ENCODE measurements around the gene DAAM1.

DNA sequence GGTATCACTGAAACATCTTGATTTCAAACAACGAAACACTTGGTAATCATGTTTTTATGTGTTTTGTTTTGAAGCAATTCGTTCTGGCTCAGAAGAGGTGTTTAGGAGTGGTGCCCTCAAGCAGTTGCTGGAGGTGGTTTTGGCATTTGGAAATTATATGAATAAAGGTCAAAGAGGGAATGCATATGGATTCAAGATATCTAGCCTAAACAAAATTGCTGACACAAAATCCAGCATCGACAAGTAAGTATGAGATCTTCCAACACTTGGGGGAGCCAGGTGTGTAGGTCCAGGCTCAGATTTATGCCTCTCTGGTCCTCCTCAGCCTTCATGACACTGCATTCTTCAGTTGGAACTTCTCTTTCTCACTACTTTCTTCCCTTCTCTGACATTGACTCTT, 166.6 kb downstream of the DAAM1 start:
- TF ChIP-seq, protein P1, sequence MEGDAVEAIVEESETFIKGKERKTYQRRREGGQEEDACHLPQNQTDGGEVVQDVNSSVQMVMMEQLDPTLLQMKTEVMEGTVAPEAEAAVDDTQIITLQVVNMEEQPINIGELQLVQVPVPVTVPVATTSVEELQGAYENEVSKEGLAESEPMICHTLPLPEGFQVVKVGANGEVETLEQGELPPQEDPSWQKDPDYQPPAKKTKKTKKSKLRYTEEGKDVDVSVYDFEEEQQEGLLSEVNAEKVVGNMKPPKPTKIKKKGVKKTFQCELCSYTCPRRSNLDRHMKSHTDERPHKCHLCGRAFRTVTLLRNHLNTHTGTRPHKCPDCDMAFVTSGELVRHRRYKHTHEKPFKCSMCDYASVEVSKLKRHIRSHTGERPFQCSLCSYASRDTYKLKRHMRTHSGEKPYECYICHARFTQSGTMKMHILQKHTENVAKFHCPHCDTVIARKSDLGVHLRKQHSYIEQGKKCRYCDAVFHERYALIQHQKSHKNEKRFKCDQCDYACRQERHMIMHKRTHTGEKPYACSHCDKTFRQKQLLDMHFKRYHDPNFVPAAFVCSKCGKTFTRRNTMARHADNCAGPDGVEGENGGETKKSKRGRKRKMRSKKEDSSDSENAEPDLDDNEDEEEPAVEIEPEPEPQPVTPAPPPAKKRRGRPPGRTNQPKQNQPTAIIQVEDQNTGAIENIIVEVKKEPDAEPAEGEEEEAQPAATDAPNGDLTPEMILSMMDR (IDR thresholded peaks at IDR 0.05), result no peak
- TF ChIP-seq, protein P2, sequence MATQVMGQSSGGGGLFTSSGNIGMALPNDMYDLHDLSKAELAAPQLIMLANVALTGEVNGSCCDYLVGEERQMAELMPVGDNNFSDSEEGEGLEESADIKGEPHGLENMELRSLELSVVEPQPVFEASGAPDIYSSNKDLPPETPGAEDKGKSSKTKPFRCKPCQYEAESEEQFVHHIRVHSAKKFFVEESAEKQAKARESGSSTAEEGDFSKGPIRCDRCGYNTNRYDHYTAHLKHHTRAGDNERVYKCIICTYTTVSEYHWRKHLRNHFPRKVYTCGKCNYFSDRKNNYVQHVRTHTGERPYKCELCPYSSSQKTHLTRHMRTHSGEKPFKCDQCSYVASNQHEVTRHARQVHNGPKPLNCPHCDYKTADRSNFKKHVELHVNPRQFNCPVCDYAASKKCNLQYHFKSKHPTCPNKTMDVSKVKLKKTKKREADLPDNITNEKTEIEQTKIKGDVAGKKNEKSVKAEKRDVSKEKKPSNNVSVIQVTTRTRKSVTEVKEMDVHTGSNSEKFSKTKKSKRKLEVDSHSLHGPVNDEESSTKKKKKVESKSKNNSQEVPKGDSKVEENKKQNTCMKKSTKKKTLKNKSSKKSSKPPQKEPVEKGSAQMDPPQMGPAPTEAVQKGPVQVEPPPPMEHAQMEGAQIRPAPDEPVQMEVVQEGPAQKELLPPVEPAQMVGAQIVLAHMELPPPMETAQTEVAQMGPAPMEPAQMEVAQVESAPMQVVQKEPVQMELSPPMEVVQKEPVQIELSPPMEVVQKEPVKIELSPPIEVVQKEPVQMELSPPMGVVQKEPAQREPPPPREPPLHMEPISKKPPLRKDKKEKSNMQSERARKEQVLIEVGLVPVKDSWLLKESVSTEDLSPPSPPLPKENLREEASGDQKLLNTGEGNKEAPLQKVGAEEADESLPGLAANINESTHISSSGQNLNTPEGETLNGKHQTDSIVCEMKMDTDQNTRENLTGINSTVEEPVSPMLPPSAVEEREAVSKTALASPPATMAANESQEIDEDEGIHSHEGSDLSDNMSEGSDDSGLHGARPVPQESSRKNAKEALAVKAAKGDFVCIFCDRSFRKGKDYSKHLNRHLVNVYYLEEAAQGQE (IDR thresholded peaks at IDR 0.05; ENCODE audit: insufficient read depth in 1 of 2, low read depth in 2 of 2, low read length in 1 of 2), result no peak
- TF ChIP-seq TCF7L2 (IDR thresholded peaks at IDR 0.05; ENCODE audit: low read depth, low read length) (no peak), POLR2AphosphoS5 (IDR thresholded peaks at IDR 0.05; ENCODE audit: low read depth, low read length) (no peak), SIN3A (IDR thresholded peaks at IDR 0.05; ENCODE audit: borderline replicate concordance, insufficient read depth, low read depth, low read length) (no peak)

Data from Panc1 (cell line).